Measurements from ENCODE around the gene RBP2.

- TF ChIP-seq EZH2phosphoT487 (IDR thresholded peaks at IDR 0.05; ENCODE audit: borderline replicate concordance, low read depth, low read length) (no peak), CTCF (conservative IDR thresholded peaks at IDR 0.05; ENCODE audit: low read length) (no peak)
Measured at GRCh38 chr3:139449566-139449965, 26.8 kb downstream of the RBP2 start.

Measured in OCI-LY7 (cell line).